Stomach (tissue), 9 donors: ENCODE results near the gene STRN3. TPM values are rescaled to one million over a fixed set of nuclear protein-coding genes. Genes with fewer than 3 reads are reported as not detected.
"Not testable (repeated sequence)": the region's sequence is repeated elsewhere in the genome, so short reads cannot be mapped to it uniquely, and the experiment has no call there.

ENCODE experiments used
- DNase-seq, 2 donors: peaks; one replicate each; pipeline versions ENCODE4 v3.0.0 to v3.0.0-alpha.2; 2013 to 2019
- H3K27ac ChIP-seq, 5 donors: fragments of 200-600 bp in 4 of 5; sonication (generic) in 4 of 5; one replicate each; pipeline ENCODE4 v1.5.1; 2013 to 2019; ENCODE audit warnings: mild to moderate bottlenecking in 1 of 5, moderate library complexity in 1 of 5
- H3K27me3 ChIP-seq, 3 donors: fragments of 200-600 bp; sonication (generic); one replicate each; pipeline ENCODE4 v1.5.1; 2017 to 2019; ENCODE audit warnings: mixed run types in 1 of 3
- H3K36me3 ChIP-seq, 4 donors: fragments of 200-600 bp; sonication (generic); 1 replicate in 3 of 4; 2 replicates in 1 of 4; pipeline ENCODE4 v1.5.1; 2016 to 2019
- H3K4me1 ChIP-seq, 4 donors: fragments of 200-600 bp; sonication (generic); one replicate each; pipeline ENCODE4 v1.5.1; 2016 to 2019
- H3K4me3 ChIP-seq, 4 donors: fragments of 200-600 bp; sonication (generic) in 3 of 4; one replicate each; pipeline ENCODE4 v1.5.1; 2016 to 2019; ENCODE audit warnings: mild to moderate bottlenecking in 1 of 4
- H3K9me3 ChIP-seq, 4 donors: fragments of 200-600 bp; sonication (generic); one replicate each; pipeline ENCODE4 v1.5.1; 2016 to 2019
- EP300 ChIP-seq: sonication (generic); formaldehyde crosslinking; IDR thresholded peaks from one replicate; pipeline ENCODE4 v1.6.1; 2017; ENCODE audit warnings: antibody characterized with exemption
- POLR2A ChIP-seq, 4 donors: fragments of 450-650 bp; IDR thresholded peaks; one replicate each; pipeline ENCODE4 v1.6.1; 2016; ENCODE audit warnings: antibody characterized with exemption in 4 of 4, control low read depth in 2 of 4, mild to moderate bottlenecking in 1 of 4, moderate library complexity in 1 of 4
- POLR2AphosphoS5 ChIP-seq, 3 donors: sonication (generic); formaldehyde crosslinking; IDR thresholded peaks; one replicate each; pipeline ENCODE4 v1.6.1; 2016; ENCODE audit warnings: antibody characterized with exemption in 3 of 3
- WGBS, 5 donors: extraction: QIAGEN DNeasy Blood & Tissue Kit in 3 of 5; methylation state at CpG; one replicate each; pipeline versions ENCODE4 v1.1.5 to v1.1.7; 2013 to 2018; 5-methylcytosine and 5-hydroxymethylcytosine counted together
- intact Hi-C: fragments of 100-400 bp; cut with DNase I; formaldehyde crosslinking; loops from one replicate; pipeline ENCODE4 v1.15.1; 2023; ENCODE audit warnings: low total_unique reads
- polyA plus RNA-seq, 3 donors: library from polyadenylated mRNA; stranded (reverse); fragments of 200-250 nt; gene quantifications; one replicate each; pipeline ENCODE4 v1.2.3, GENCODE V29; 2013
- total RNA-seq, 5 donors: library from RNA; depleted of rRNA; stranded (reverse); fragments of >200 nt; gene quantifications; one replicate each; pipeline versions ENCODE4 v1.1.0 to v1.2.3, GENCODE V29; 2014 to 2016
- TF ChIP-seq, protein P1 (sequence below), 7 experiments: fragments of 450-650 bp in 4 of 7; fragments of 200-600 bp in 3 of 7; sonication (generic) in 3 of 7; IDR thresholded peaks; one replicate each; pipeline ENCODE4 v1.5.1; 2016 to 2019; ENCODE audit warnings: antibody characterized with exemption in 7 of 7, control low read depth in 2 of 7, mild to moderate bottlenecking in 1 of 7
- donor health status: healthy with polysubstance abuse.
- donor health status: Bipolar disorder and iron deficiency.
- donor health status: healthy.

Gene STRN3
- total and polyA plus RNA-seq, 8 donors = 8.1 to 91.8 (median 24.6) TPM

DNA sequence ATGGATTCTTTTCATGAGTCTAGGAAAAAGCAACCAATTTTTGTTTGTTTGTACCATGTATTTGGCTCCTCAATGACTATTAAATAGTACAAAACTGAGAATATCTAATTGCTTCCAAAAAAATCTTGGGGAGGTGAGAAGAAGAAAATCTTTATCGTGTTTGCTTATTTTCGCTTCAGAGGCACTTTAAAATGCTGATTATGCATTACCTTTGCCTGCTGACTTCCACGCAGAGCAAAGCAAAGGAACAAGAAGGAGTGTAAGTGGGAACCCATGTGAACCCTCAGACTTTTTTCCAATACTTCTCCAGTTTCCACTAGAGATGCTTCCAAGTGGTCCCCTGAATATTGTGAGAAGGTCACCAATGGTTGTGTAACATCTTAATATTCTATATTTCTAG lies 43.2 kb upstream of the STRN3 start:
- 89 to 94% (median 92%) methylated on average over 3 of the region's 3 CpGs for WGBS, 5 donors
- Histone ChIP-seq H3K36me3 (peaks cover 0 to 33% (median 20%) of the 10 kb centered on the region in 4 donors), H3K9me3 (no peaks in the 10 kb centered on the region), H3K27me3 (no peaks in the 10 kb centered on the region), H3K4me3 (no peak overlapping the region), H3K27ac (no peak overlapping the region), H3K4me1 (peaks cover 0 to 11% (median 0%) of the 10 kb centered on the region in 4 donors)
- TF ChIP-seq, protein P1, sequence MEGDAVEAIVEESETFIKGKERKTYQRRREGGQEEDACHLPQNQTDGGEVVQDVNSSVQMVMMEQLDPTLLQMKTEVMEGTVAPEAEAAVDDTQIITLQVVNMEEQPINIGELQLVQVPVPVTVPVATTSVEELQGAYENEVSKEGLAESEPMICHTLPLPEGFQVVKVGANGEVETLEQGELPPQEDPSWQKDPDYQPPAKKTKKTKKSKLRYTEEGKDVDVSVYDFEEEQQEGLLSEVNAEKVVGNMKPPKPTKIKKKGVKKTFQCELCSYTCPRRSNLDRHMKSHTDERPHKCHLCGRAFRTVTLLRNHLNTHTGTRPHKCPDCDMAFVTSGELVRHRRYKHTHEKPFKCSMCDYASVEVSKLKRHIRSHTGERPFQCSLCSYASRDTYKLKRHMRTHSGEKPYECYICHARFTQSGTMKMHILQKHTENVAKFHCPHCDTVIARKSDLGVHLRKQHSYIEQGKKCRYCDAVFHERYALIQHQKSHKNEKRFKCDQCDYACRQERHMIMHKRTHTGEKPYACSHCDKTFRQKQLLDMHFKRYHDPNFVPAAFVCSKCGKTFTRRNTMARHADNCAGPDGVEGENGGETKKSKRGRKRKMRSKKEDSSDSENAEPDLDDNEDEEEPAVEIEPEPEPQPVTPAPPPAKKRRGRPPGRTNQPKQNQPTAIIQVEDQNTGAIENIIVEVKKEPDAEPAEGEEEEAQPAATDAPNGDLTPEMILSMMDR (IDR thresholded peaks at IDR 0.05) = no peak
- TF ChIP-seq EP300 (no peak), POLR2A (IDR thresholded peaks at IDR 0.05) (no peak), POLR2AphosphoS5 (IDR thresholded peaks at IDR 0.05) (no peak)
- DNase-seq = no peak
- intact Hi-C loops = no loop called here

DNA sequence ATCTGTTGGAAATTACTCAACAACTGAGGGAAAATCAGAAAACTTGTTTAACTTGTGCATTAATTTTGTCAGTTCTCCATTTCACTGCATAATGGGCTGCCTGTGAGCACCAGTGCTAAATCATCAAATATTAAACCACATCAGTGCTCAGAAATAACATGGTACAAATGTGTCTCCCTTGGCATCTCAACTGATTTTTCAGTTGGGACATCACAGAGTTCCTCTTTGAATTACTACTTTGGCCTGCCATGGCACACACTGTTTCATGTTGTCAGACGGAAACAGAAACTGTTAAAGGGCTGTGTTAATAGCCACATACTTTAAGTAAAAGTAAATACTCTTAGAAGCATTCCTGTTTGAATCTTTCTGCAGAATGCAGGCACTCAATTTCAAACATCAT lies 42.1 kb upstream of the STRN3 start:
- Histone ChIP-seq H3K27me3 (no peaks in the 10 kb centered on the region), H3K9me3 (no peaks in the 10 kb centered on the region), H3K36me3 (peaks cover 0 to 24% (median 15%) of the 10 kb centered on the region in 4 donors), H3K4me3 (no peak overlapping the region), H3K27ac (peak overlapping the region in 1 of 5 donors; percentile 30), H3K4me1 (peaks cover 0 to 11% (median 0%) of the 10 kb centered on the region in 4 donors)
- WGBS, 5 donors = 40 to 51% (median 50%) methylated on average over 1 of the region's 1 CpG
- intact Hi-C loops = no loop called here
- peak in 1 of 2 donors; percentile 36 for DNase-seq
- TF ChIP-seq EP300 (no peak), POLR2AphosphoS5 (IDR thresholded peaks at IDR 0.05) (no peak), POLR2A (IDR thresholded peaks at IDR 0.05) (no peak)
- TF ChIP-seq, protein P1 (IDR thresholded peaks at IDR 0.05) = no peak

DNA sequence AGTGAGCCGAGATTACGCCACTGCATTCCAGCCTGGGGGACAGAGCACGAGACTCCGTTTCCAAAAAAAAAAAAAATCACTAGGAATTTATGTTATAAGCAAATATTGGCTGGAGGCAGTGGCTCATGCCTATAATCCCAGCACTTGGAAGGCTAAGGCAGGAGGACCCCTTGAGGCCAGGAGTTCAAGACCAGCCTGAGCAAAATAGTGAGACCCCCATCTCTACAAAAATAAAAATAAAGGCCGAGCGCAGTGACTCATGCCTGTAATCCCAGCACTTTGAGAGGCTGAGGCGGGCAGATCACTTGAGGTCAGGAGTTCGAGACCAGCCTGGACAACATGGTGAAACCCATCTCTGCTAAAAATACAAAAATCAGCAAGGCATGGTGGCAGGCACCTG lies 36.7 kb upstream of the STRN3 start:
- H3K27me3 ChIP-seq, H3K36me3 ChIP-seq, H3K27ac ChIP-seq, H3K4me3 ChIP-seq, intact Hi-C loops, DNase-seq, H3K9me3 ChIP-seq: not testable (repeated sequence)
- WGBS, 5 donors = 86 to 96% (median 90%) methylated on average over 8 of the region's 8 CpGs
- peaks cover 0 to 20% (median 9%) of the 10 kb centered on the region in 4 donors for H3K4me1 ChIP-seq

DNA sequence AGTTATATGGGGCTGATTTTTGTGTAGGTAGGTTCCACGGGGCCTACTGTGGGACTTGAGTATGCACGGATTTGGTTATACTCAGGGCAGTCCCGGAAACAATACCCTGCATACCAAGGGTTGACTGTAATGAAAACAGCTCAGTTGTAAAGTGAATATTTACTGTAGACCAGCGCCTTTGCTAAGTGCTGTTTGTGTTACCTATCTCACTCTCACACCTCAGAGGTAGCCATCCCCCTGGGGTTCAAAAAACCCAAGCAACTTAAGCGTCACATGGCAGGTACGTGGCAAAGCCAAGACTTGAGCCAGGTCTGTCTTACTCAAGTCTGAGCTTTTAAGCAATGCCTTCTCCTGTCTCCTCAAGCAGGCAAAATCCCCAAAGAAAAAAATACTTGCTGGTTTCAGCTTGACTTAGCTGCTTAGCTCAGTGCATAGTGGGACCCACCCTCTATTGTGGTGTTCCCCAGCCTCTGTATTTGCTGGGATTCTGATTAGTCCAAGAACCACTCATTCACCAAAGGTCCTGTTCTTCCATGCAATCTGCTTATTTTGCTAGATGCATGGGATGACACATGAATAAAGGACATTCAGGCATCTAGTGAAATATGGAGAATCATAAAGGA lies 34.2 kb upstream of the STRN3 start:
- WGBS, 5 donors = 36 to 64% (median 55%) methylated on average over 6 of the region's 6 CpGs
- Histone ChIP-seq H3K36me3 (no peaks in the 10 kb centered on the region), H3K4me3 (no peak overlapping the region), H3K27me3 (no peaks in the 10 kb centered on the region), H3K4me1 (peaks cover 0 to 20% (median 9%) of the 10 kb centered on the region in 4 donors), H3K9me3 (no peaks in the 10 kb centered on the region), H3K27ac (peak overlapping the region in 2 of 5 donors; percentile 40 to 43)
- intact Hi-C loops = no loop called here
- TF ChIP-seq POLR2AphosphoS5 (IDR thresholded peaks at IDR 0.05) = no peak
- no peak for TF ChIP-seq EP300
- TF ChIP-seq POLR2A (IDR thresholded peaks at IDR 0.05) = no peak
- TF ChIP-seq, protein P1 (IDR thresholded peaks at IDR 0.05) = no peak
- DNase-seq = peak in 1 of 2 donors; percentile 55
